Measurements from ENCODE around the gene VSIG10.
A peak's percentile ranks its signal among the peaks of the same experiment; 100 is the strongest.
"Not testable (repeated sequence)": the region's sequence is repeated elsewhere in the genome, so short reads cannot be mapped to it uniquely, and the experiment has no call there.

The VSIG10 gene

DNA sequence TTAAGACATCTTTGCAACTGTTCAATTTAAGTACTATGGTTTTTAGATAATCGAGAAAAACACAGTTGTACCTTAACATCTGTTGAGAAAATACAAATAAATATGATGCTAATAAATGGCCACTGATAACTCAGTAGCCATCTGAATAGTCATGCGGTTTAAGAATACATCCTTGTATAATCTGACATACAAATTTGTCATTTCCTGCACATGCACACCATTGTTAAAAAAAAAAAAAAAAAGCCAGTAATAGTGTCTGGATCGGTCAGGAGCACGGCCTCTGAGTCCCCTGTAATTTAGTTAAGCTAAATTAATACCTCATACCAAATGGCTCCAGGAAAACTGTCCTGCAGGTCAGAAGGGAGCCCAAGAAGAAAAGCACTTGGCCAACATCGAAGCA lies 70.5 kb downstream of the VSIG10 start:
- 80 to 100% methylated on average over 1 of the region's 5 CpGs for WGBS, 2 experiments (ENCODE audit: insufficient coverage in 2 of 2)

DNA sequence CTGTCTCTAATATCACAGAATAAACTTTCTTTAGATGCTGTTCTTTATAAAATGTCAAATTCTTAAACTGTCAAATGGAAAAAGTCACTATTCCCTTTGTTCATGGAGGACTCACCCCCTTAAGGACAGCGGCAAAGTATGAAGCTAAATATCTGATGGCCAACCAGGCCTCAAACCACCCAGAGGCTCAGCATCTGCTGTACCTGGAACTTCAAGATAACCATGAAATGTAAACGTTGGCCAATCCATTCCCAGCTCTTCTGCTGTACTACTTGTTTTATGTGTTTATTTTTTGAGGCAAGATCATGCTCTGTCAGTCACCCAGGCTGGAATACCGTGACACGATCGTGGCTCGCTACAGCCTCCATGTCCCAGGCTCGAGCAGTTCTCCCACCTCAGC lies 71.6 kb downstream of the VSIG10 start:
- no peaks in the 10 kb centered on the region for H3K4me1 ChIP-seq (ENCODE audit: control insufficient read depth, insufficient read depth, low read length, poor library complexity, severe bottlenecking)
- H3K4me3 ChIP-seq (ENCODE audit: extremely low read depth, insufficient read depth, low read length, poor library complexity, severe bottlenecking): no peak overlapping the region
- H3K27ac ChIP-seq (ENCODE audit: low read depth, low read length, severe bottlenecking): no peak overlapping the region
- 94 to 96% methylated on average over 6 of the region's 7 CpGs for WGBS, 2 experiments (ENCODE audit: insufficient coverage in 2 of 2)
- H3K36me3 ChIP-seq (ENCODE audit: control insufficient read depth, insufficient read depth, low read length): peaks cover 95% of the 10 kb centered on the region
- no peaks in the 10 kb centered on the region for H3K9me3 ChIP-seq (ENCODE audit: control insufficient read depth, low read length)

More for the DNA sequence above, 70.5 kb downstream of the VSIG10 start:
- no peaks in the 10 kb centered on the region for H3K4me1 ChIP-seq (ENCODE audit: control insufficient read depth, insufficient read depth, low read length, poor library complexity, severe bottlenecking)
- no peak overlapping the region for H3K27ac ChIP-seq (ENCODE audit: low read depth, low read length, severe bottlenecking)
- H3K9me3 ChIP-seq (ENCODE audit: control insufficient read depth, low read length): no peaks in the 10 kb centered on the region
- H3K4me3 ChIP-seq (ENCODE audit: extremely low read depth, insufficient read depth, low read length, poor library complexity, severe bottlenecking): no peak overlapping the region
- peaks cover 96% of the 10 kb centered on the region for H3K36me3 ChIP-seq (ENCODE audit: control insufficient read depth, insufficient read depth, low read length)

DNA sequence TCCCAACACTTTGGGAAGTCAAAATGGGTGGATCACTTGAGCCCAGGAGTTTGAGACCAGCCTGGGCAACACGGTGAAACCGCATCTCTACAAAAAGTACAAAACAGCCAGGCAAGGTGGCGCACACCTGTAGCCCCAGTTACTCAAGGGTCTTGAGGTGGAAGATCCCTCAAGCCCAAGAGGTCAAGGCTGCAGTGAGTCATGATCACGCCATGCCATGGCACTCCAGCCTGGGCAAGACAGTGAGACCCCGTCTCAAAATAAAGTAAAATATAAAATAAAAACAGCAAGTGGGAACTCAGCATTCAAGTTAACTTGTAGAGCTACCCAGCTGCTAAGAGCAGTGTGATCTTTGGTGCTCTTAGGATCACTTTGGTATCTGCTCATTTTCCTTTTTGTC lies 74.6 kb downstream of the VSIG10 start:
- peaks cover 95% of the 10 kb centered on the region for H3K36me3 ChIP-seq (ENCODE audit: control insufficient read depth, insufficient read depth, low read length)
- 93 to 96% methylated on average over 3 to 4 of the region's 5 CpGs for WGBS, 2 experiments (ENCODE audit: insufficient coverage in 2 of 2)

DNA sequence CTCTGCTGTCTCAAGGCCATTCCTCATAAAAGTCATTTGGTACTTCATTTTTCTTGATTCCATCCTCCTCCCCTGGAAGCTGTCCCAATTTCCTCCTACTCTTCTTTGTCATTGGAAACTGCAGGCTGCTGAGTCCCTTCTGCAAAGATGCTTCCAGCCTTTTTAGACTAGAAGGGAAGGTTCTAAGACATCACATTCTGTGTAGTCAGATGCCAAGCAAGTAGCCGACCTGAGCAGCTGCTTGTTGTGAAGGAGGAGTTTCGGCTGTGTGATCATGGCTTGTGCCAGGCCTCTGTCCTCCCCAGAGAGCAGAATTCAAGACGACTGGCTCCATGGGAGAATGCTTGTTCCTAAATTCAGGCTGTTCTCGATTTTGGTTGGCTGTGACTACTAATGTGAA lies 78.6 kb downstream of the VSIG10 start:
- no peak overlapping the region for H3K27ac ChIP-seq (ENCODE audit: low read depth, low read length, severe bottlenecking)
- no peak overlapping the region for H3K4me3 ChIP-seq (ENCODE audit: extremely low read depth, insufficient read depth, low read length, poor library complexity, severe bottlenecking)
- H3K9me3 ChIP-seq (ENCODE audit: control insufficient read depth, low read length): no peaks in the 10 kb centered on the region
- WGBS, 2 experiments (ENCODE audit: insufficient coverage in 2 of 2): 81 to 86% methylated on average over 3 to 4 of the region's 4 CpGs
- peaks cover 86% of the 10 kb centered on the region for H3K36me3 ChIP-seq (ENCODE audit: control insufficient read depth, insufficient read depth, low read length)
- peaks cover 4% of the 10 kb centered on the region for H3K4me1 ChIP-seq (ENCODE audit: control insufficient read depth, insufficient read depth, low read length, poor library complexity, severe bottlenecking)

More for the DNA sequence above, 74.6 kb downstream of the VSIG10 start:
- Histone ChIP-seq H3K4me1 (ENCODE audit: control insufficient read depth, insufficient read depth, low read length, poor library complexity, severe bottlenecking) (no peaks in the 10 kb centered on the region), H3K4me3 (ENCODE audit: extremely low read depth, insufficient read depth, low read length, poor library complexity, severe bottlenecking) (no peak overlapping the region), H3K27ac (ENCODE audit: low read depth, low read length, severe bottlenecking) (no peak overlapping the region), H3K9me3 (ENCODE audit: control insufficient read depth, low read length) (no peaks in the 10 kb centered on the region)

DNA sequence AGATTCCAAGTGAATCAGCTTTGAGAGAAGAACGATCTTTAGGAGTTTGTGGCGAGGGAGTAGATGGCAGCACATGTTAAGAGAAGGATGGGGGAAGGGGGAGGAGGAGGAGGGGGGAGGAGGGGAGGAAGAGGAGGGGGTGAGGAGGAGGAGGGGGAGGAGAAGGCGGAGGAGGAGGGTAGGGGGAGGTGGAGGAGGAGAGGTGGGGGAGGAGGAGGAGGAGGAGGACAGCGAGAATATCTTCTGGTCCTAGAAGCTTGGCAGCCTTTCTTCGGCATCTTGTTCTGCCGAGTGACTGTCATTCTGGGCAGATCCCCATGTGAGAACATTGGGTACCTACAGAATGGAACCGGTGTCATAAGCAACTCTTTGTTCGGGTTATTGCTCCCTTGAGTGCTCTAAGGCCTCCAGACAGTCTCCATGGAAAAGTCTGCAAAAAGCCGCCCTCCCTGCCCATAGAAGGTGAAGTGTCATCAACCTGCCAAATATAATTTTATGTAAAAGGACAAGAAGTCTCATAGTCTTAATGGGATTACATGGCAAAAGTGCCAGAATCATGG lies 80.4 kb downstream of the VSIG10 start:
- Histone ChIP-seq H3K9me3 (ENCODE audit: control insufficient read depth, low read length) (no peaks in the 10 kb centered on the region), H3K36me3 (ENCODE audit: control insufficient read depth, insufficient read depth, low read length) (peaks cover 87% of the 10 kb centered on the region), H3K4me3 (ENCODE audit: extremely low read depth, insufficient read depth, low read length, poor library complexity, severe bottlenecking) (no peak overlapping the region), H3K4me1 (ENCODE audit: control insufficient read depth, insufficient read depth, low read length, poor library complexity, severe bottlenecking) (peaks cover 4% of the 10 kb centered on the region), H3K27ac (ENCODE audit: low read depth, low read length, severe bottlenecking) (no peak overlapping the region)
- 86 to 94% methylated on average over 3 to 5 of the region's 9 CpGs for WGBS, 2 experiments (ENCODE audit: insufficient coverage in 2 of 2)

DNA sequence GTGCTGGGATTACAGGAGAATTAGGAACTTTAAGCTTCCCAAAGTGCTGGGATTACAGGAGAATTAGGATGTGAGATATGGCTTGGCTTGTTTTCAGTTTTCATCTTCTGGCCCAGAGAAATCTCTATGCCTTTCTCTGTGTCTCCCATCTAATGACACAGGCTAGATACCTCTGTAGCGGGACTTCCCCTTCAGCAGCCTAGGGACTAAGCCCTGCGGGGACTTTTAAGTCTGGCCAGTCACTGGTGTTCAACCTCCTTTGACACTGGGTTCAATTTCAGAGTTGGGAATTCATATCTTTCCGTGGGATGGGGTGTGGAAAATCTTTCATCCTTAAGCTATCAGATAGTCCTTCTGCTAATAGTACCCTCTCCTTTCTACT lies 81.1 kb downstream of the VSIG10 start:
- Histone ChIP-seq H3K36me3 (ENCODE audit: control insufficient read depth, insufficient read depth, low read length) (peaks cover 83% of the 10 kb centered on the region), H3K4me1 (ENCODE audit: control insufficient read depth, insufficient read depth, low read length, poor library complexity, severe bottlenecking) (peaks cover 4% of the 10 kb centered on the region), H3K27ac (ENCODE audit: low read depth, low read length, severe bottlenecking) (no peak overlapping the region), H3K9me3 (ENCODE audit: control insufficient read depth, low read length) (no peaks in the 10 kb centered on the region), H3K4me3 (ENCODE audit: extremely low read depth, insufficient read depth, low read length, poor library complexity, severe bottlenecking) (no peak overlapping the region)
- 92 to 93% methylated on average over 2 to 3 of the region's 3 CpGs for WGBS, 2 experiments (ENCODE audit: insufficient coverage in 2 of 2)

DNA sequence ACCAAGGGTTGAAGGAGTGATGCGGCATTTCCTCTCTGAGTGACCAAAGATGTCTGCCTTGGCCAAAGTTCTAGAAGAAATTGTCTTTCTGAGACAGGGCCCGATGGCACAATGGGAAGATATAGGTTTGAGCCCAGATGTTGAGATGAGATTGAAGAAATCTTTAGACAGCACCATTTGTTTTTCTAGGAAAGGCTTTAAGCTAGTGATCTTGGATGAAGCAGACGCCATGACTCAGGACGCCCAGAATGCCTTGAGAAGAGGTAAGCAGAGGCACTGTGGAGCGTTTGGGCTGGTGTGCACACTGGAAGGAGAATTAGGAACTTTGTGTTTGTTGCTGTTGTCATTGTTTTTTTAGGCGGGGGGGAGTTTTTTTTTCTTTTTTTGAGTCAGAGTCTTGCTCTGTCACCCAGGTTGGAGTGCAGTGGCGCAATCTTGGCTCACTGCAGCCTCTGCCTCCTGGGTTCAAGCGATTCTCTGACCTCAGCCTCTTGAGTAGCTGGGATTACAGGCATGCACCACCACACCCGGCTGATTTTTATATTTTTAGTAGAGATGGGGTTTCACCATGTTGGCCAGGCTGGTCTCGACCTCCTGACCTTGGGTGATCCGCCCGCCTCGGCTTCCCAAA lies 81.6 kb downstream of the VSIG10 start:
- WGBS, 2 experiments (ENCODE audit: insufficient coverage in 2 of 2): 92 to 95% methylated on average over 8 to 10 of the region's 13 CpGs
- peaks cover 78% of the 10 kb centered on the region for H3K36me3 ChIP-seq (ENCODE audit: control insufficient read depth, insufficient read depth, low read length)
- not testable (repeated sequence) for H3K4me1 ChIP-seq (ENCODE audit: control insufficient read depth, insufficient read depth, low read length, poor library complexity, severe bottlenecking); H3K9me3 ChIP-seq (ENCODE audit: control insufficient read depth, low read length); H3K27ac ChIP-seq (ENCODE audit: low read depth, low read length, severe bottlenecking); H3K4me3 ChIP-seq (ENCODE audit: extremely low read depth, insufficient read depth, low read length, poor library complexity, severe bottlenecking)

DNA sequence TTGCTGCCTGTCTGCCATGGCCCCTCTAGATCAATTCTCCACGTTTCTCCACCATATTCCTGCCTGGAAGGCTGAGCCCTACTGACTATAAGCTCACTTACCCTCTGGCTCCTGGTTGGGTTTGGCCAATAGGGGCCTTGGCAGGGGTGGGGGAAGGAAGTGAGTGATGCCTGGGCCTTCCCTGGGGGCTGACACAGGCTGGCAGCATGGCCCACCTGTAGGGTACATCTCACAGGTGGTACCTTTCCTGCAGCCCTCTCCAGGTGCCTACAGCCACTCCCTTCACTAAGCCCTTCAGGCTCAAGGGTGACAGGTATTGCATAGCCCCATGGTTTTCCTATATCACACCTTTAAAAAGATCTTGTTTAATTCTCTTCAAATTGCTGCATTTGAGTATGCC lies 83.8 kb downstream of the VSIG10 start:
- peaks cover 57% of the 10 kb centered on the region for H3K36me3 ChIP-seq (ENCODE audit: control insufficient read depth, insufficient read depth, low read length)
- no CpG with 5 or more reads among the region's 1 CpG for WGBS, 2 experiments (ENCODE audit: insufficient coverage in 2 of 2)
- H3K4me1 ChIP-seq (ENCODE audit: control insufficient read depth, insufficient read depth, low read length, poor library complexity, severe bottlenecking): peaks cover 4% of the 10 kb centered on the region

DNA sequence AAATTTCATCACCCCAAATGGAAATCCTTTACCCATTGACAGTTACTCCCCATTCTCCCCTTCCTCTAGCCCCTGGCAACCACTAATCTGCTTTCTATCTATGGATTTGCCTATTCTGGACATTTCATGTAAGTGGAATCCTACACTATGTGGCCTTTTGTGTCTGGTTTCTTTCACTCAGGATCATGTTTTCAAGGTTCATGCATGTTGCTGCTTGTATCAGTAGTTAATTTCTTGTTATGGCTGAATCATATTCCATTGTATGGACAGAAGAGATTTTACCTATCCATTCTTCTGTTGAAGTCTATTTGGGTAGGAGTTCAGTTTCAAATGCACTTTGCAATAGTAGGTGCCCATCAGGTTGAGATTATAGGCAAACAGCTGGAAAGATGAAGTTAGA lies 85.9 kb downstream of the VSIG10 start:
- Histone ChIP-seq H3K4me3 (ENCODE audit: extremely low read depth, insufficient read depth, low read length, poor library complexity, severe bottlenecking) (no peak overlapping the region), H3K36me3 (ENCODE audit: control insufficient read depth, insufficient read depth, low read length) (peaks cover 46% of the 10 kb centered on the region), H3K4me1 (ENCODE audit: control insufficient read depth, insufficient read depth, low read length, poor library complexity, severe bottlenecking) (no peaks in the 10 kb centered on the region), H3K27ac (ENCODE audit: low read depth, low read length, severe bottlenecking) (no peak overlapping the region), H3K9me3 (ENCODE audit: control insufficient read depth, low read length) (no peaks in the 10 kb centered on the region)

More for the DNA sequence above, 83.8 kb downstream of the VSIG10 start:
- H3K27ac ChIP-seq (ENCODE audit: low read depth, low read length, severe bottlenecking): no peak overlapping the region
- no peaks in the 10 kb centered on the region for H3K9me3 ChIP-seq (ENCODE audit: control insufficient read depth, low read length)
- no peak overlapping the region for H3K4me3 ChIP-seq (ENCODE audit: extremely low read depth, insufficient read depth, low read length, poor library complexity, severe bottlenecking)

DNA sequence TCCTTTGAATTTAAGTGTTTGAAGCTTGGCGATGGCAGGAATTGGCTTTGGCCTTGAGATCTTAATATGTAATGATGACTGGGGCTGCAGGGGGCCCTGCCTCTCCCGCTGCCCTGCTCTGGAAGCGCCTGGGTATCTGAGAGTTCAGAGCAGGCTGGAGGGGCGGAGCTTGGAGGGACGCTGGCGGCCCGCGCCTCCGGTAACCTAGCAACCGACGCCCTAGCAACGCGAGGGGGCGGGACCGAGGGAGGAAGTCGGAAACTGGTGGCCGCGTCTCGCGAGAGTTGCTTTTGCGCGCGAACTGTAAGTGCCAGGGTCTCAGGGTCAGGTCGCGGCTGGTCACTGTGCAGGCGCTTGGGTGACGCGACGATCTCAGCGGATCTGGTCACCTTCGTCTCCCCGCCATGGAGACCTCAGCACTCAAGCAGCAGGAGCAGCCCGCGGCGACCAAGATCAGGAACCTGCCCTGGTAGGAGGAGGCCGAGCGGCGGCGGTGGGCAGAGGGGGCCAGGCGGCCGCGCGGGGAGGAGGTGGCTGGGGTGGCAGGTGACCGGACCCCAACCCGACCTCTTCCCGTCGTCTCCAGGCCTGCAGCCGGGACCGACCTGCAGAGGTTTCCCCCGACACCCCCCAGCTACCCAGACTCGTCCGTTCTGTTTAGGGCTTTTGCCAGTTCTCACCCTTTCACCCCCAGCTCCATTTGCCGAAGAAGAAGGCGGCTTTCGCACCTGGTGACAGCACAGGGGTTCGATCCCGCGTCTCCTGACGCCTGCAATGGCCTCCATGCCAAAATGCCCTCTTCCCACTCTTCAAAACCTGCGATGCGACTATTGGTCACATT lies 87.2 kb downstream of the VSIG10 start, which contains the start of gene RFC5:
Gene RFC5, plus strand, starts transcription at position 280 of the 841 bp plus-strand sequence. Its CDS starts 125 bp downstream, at position 405.
- Histone ChIP-seq H3K9me3 (ENCODE audit: control insufficient read depth, low read length) (no peaks in the 10 kb centered on the region), H3K4me1 (ENCODE audit: control insufficient read depth, insufficient read depth, low read length, poor library complexity, severe bottlenecking) (no peaks in the 10 kb centered on the region), H3K36me3 (ENCODE audit: control insufficient read depth, insufficient read depth, low read length) (peaks cover 34% of the 10 kb centered on the region), H3K4me3 (ENCODE audit: extremely low read depth, insufficient read depth, low read length, poor library complexity, severe bottlenecking) (peak within 1 kb of the TSS; percentile 73), H3K27ac (ENCODE audit: low read depth, low read length, severe bottlenecking) (peak within 1 kb of the TSS; percentile 57)
- WGBS, 2 experiments (ENCODE audit: insufficient coverage in 2 of 2): 0 to 1% methylated on average over 55 to 56 of the region's 61 CpGs

DNA sequence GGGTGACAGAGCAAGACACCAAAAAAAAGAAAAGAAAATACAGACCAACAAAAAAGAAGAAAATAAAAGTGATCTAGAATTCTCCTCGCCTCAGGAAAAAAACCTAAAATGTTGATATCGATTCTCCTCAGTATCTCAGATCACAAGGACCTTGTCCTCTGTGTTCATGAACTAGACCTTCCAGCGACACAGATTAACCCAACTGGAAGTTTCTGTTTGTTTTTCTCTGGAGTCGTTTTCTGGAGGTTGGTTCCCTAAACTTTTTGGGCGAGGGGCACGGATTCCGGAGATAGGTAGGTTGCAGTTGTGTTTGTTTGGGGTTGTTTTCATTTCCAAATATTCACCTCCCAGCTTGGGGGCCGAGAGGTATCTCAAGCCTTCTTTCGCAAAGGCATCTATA lies 87.9 kb downstream of the VSIG10 start:
- no peaks in the 10 kb centered on the region for H3K4me1 ChIP-seq (ENCODE audit: control insufficient read depth, insufficient read depth, low read length, poor library complexity, severe bottlenecking)
- H3K9me3 ChIP-seq (ENCODE audit: control insufficient read depth, low read length): no peaks in the 10 kb centered on the region
- H3K36me3 ChIP-seq (ENCODE audit: control insufficient read depth, insufficient read depth, low read length): peaks cover 27% of the 10 kb centered on the region
- no peak overlapping the region for H3K4me3 ChIP-seq (ENCODE audit: extremely low read depth, insufficient read depth, low read length, poor library complexity, severe bottlenecking)
- WGBS, 2 experiments (ENCODE audit: insufficient coverage in 2 of 2): 76 to 80% methylated on average over 1 to 2 of the region's 9 CpGs
- H3K27ac ChIP-seq (ENCODE audit: low read depth, low read length, severe bottlenecking): no peak overlapping the region
